ENCODE results near the gene ARNT2.

- TF ChIP-seq MAX (IDR thresholded peaks at IDR 0.05; ENCODE audit: low read depth, low read length): no peak
- TF ChIP-seq, protein P1, sequence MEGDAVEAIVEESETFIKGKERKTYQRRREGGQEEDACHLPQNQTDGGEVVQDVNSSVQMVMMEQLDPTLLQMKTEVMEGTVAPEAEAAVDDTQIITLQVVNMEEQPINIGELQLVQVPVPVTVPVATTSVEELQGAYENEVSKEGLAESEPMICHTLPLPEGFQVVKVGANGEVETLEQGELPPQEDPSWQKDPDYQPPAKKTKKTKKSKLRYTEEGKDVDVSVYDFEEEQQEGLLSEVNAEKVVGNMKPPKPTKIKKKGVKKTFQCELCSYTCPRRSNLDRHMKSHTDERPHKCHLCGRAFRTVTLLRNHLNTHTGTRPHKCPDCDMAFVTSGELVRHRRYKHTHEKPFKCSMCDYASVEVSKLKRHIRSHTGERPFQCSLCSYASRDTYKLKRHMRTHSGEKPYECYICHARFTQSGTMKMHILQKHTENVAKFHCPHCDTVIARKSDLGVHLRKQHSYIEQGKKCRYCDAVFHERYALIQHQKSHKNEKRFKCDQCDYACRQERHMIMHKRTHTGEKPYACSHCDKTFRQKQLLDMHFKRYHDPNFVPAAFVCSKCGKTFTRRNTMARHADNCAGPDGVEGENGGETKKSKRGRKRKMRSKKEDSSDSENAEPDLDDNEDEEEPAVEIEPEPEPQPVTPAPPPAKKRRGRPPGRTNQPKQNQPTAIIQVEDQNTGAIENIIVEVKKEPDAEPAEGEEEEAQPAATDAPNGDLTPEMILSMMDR (IDR thresholded peaks at IDR 0.05; ENCODE audit: low read depth, low read length): no peak
These were observed 35.0 kb downstream of the ARNT2 start for GRCh38 chr15:80439140-80439539.

Measured in NB4 (cell line).